MCF 10A (cell line): ENCODE results near the gene DYNC1I2. TPM values are rescaled to one million over a fixed set of nuclear protein-coding genes. Genes with fewer than 3 reads are reported as not detected.

Experiments used
- BruUV-seq: library from RNA; stranded (reverse); fragments of 400-500 nt; replicated peaks from 2 replicates; lab custom pipeline; 2021; lab: Mats Ljungman, UMichigan
- CTCF ChIA-PET: fragments of 300-600 bp; sonication (Branson Sonifier 250); formaldehyde crosslinking; extraction: SDS; loops from one replicate; lab custom pipeline; 2021; ENCODE audit warnings: antibody characterized with exemption, inconsistent platforms; lab: Yijun Ruan, JAX
- POLR2A ChIA-PET: fragments of 300-600, 350-650 bp; sonication (Branson Sonifier 250); formaldehyde crosslinking; extraction: SDS; loops from one replicate; lab custom pipeline; 2020; ENCODE audit warnings: antibody characterized with exemption, inconsistent platforms; lab: Yijun Ruan, JAX
- DNase-seq: peaks from one replicate; pipeline ENCODE4 v3.0.0-alpha.2; 2018; ENCODE audit not compliant: unreplicated experiment
- H3K27ac Mint-ChIP-seq: one replicate; pipeline ENCODE4 v1.8.0; 2022; ENCODE audit warnings: mild to moderate bottlenecking, low read depth, mixed read lengths; ENCODE audit not compliant: unreplicated experiment
- H3K27me3 Mint-ChIP-seq: one replicate; pipeline ENCODE4 v1.8.0; 2022; ENCODE audit warnings: mixed read lengths; ENCODE audit not compliant: insufficient read depth, unreplicated experiment
- H3K36me3 Mint-ChIP-seq: one replicate; pipeline ENCODE4 v1.8.0; 2022; ENCODE audit warnings: mild to moderate bottlenecking, moderate library complexity, mixed read lengths; ENCODE audit not compliant: insufficient read depth, unreplicated experiment
- H3K4me1 Mint-ChIP-seq: one replicate; pipeline ENCODE4 v1.8.0; 2022; ENCODE audit warnings: mixed read lengths; ENCODE audit not compliant: insufficient read depth, unreplicated experiment
- H3K4me3 Mint-ChIP-seq: one replicate; pipeline ENCODE4 v1.8.0; 2022; ENCODE audit warnings: mild to moderate bottlenecking, moderate library complexity, mixed read lengths; ENCODE audit not compliant: unreplicated experiment
- H3K9me3 Mint-ChIP-seq: one replicate; pipeline ENCODE4 v1.8.0; 2022; ENCODE audit warnings: mixed read lengths; ENCODE audit not compliant: unreplicated experiment
- intact Hi-C: fragments of 100-400 bp; cut with micrococcal nuclease; formaldehyde crosslinking; loops from 2 replicates; pipeline ENCODE4 v1.14.1; 2022
- total RNA-seq: library from RNA; stranded (reverse); gene quantifications from 2 replicates; pipeline ENCODE4 v1.2.3, GENCODE V29; 2022
- TF ChIP-seq, protein P1 (sequence below): fragments of 200-600 bp; IDR thresholded peaks from one replicate; pipeline ENCODE4 v1.8.0; 2022; ENCODE audit warnings: antibody characterized with exemption, mild to moderate bottlenecking; ENCODE audit not compliant: unreplicated experiment

DYNC1I2 gene
- total RNA-seq, 1 experiment from 2014 or later = 77.7 TPM

DNA sequence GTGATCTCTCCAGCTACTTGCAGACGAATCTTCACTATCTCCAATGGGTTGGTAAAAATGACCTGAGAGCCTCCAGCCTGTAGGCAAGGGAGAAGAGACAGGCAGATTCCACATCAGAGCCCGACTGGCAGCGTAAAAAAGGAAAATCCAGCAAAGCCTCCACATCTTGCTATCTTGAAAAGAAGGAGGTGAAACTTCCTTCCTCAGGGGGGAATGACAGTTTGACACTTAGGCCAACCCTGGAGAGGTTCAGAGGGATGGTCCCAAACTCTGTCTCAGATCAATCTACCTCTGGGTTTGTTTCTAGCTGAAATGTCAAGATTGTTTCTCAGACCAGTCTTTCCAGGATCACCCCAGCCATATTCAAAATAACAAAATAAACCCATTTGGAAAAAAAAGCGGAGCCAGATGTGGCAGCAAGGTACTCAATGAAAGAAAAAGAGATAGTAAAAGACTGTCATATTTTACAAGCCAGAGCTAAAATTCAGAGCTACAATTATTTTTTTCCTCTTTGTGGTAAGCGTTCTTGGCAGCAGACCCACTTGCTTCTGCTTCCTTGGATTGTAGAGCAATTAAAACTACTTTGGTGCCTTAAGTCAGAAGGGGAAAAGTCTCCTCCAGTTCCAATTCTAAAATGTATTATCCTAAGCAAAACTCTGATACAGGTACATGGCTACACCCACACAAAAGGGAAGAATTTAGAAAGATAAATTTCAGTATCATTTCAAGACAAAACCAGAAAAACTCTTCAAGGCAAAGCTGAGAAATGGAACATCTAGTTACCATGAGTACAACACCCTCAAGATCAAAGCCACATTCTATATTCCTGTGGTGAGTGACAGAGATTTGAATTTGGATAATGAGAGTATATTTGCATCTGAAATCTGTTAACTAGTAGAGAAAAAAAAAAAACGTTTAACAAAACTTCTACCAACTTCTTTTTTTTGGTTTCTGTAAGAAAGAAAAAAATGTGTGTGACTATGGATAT lies 106.7 kb downstream of the DYNC1I2 start:
- POLR2A ChIA-PET = interaction anchor here (0.6 to 0.8 kb wide), 3 partner anchors 14 to 1210 kb away, joined by 3 read pairs; no protein-coding TSS in a partner anchor
- no TSS peak for BruUV-seq
- H3K27ac Mint-ChIP-seq = no peak overlapping the region
- CTCF ChIA-PET = interaction anchor here (0.6 to 0.7 kb wide), 3 partner anchors 221 to 967 kb away, joined by 3 to 4 read pairs (median 3); no protein-coding TSS in a partner anchor
- H3K9me3 Mint-ChIP-seq = no peaks in the 10 kb centered on the region
- DNase-seq = no peak
- H3K27me3 Mint-ChIP-seq = no peaks in the 10 kb centered on the region
- TF ChIP-seq, protein P1, sequence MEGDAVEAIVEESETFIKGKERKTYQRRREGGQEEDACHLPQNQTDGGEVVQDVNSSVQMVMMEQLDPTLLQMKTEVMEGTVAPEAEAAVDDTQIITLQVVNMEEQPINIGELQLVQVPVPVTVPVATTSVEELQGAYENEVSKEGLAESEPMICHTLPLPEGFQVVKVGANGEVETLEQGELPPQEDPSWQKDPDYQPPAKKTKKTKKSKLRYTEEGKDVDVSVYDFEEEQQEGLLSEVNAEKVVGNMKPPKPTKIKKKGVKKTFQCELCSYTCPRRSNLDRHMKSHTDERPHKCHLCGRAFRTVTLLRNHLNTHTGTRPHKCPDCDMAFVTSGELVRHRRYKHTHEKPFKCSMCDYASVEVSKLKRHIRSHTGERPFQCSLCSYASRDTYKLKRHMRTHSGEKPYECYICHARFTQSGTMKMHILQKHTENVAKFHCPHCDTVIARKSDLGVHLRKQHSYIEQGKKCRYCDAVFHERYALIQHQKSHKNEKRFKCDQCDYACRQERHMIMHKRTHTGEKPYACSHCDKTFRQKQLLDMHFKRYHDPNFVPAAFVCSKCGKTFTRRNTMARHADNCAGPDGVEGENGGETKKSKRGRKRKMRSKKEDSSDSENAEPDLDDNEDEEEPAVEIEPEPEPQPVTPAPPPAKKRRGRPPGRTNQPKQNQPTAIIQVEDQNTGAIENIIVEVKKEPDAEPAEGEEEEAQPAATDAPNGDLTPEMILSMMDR = no peak
- peaks cover 41% of the 10 kb centered on the region for H3K36me3 Mint-ChIP-seq
- H3K4me3 Mint-ChIP-seq = no peak overlapping the region
- H3K4me1 Mint-ChIP-seq = peaks cover 7% of the 10 kb centered on the region
- intact Hi-C loops = no loop called here

DNA sequence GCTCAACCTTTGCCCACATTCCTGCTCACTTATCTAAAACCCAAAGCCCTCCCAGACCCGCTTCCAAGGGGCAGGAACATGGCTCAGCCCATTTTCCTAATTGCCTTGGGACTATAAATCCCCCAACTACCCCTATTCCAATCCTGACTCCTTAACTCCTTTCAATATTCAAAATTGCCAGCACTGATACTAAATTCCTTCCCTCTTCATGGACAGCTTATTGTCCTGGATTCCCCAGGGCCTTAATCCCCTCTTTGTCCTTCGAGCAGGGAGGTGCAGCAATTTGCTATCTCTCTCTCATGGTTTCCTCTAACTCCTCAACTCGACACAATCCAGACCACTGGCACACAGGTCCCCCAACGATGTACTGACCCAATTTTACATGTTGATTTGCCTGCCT lies 107.6 kb downstream of the DYNC1I2 start:
- Mint-ChIP-seq H3K36me3 (peaks cover 41% of the 10 kb centered on the region), H3K4me3 (no peak overlapping the region), H3K27me3 (no peaks in the 10 kb centered on the region), H3K27ac (no peak overlapping the region), H3K4me1 (peaks cover 7% of the 10 kb centered on the region), H3K9me3 (no peaks in the 10 kb centered on the region)
- no TSS peak for BruUV-seq
- TF ChIP-seq, protein P1 = no peak
- intact Hi-C loops = no loop called here
- no peak for DNase-seq
- ChIA-PET POLR2A (interaction anchor here (0.6 kb wide), 1 partner anchor 16 kb away, joined by 3 read pairs; no protein-coding TSS in a partner anchor), CTCF (interaction anchor here (0.7 kb wide), 2 partner anchors 848 to 966 kb away, joined by 3 to 4 read pairs; no protein-coding TSS in a partner anchor)

Other genes with a start within 250 kb of the DYNC1I2 start
- gene CYBRD1, start 165.0 kb upstream of the DYNC1I2 start, total RNA-seq = 8.9 and 15.8 TPM in 2 replicates
- gene SLC25A12, start 206.8 kb downstream of the DYNC1I2 start, total RNA-seq = 11.5 and 12.5 TPM in 2 replicates
- 40.7 and 41.8 TPM in 2 replicates for gene HAT1, start 235.0 kb downstream of the DYNC1I2 start, total RNA-seq